ENCODE measurements around the gene ALG1.

- TF ChIP-seq CTCF (IDR thresholded peaks at IDR 0.05; ENCODE audit: insufficient read depth, low read length, poor library complexity, severe bottlenecking), result no peak
- TF ChIP-seq EZH2phosphoT487 (conservative IDR thresholded peaks at IDR 0.05; ENCODE audit: low read length), result no peak
Measured at GRCh38 chr16:5059386-5060072, 12.1 kb upstream of the ALG1 start.

Measured in SU-DHL-6 (cell line).